Mucosa of stomach (tissue), 1 donor: ENCODE data around the gene TRAF4.
A peak's percentile ranks its signal among the peaks of the same experiment; 100 is the strongest.
"Not testable (repeated sequence)": the region's sequence is repeated elsewhere in the genome, so short reads cannot be mapped to it uniquely, and the experiment has no call there.

ENCODE experiments used
- H3K27me3 ChIP-seq: one replicate; pipeline ENCODE4 v1.7.0; 2013; ENCODE audit warnings: mild to moderate bottlenecking, low read length; ENCODE audit not compliant: control insufficient read depth, insufficient read depth
- H3K36me3 ChIP-seq: one replicate; pipeline ENCODE4 v1.7.0; 2013; ENCODE audit warnings: low read length; ENCODE audit not compliant: control insufficient read depth, insufficient read depth
- H3K4me1 ChIP-seq: one replicate; pipeline ENCODE4 v1.7.0; 2013; ENCODE audit warnings: mild to moderate bottlenecking, low read length; ENCODE audit not compliant: control insufficient read depth, insufficient read depth
- H3K4me3 ChIP-seq: one replicate; pipeline ENCODE4 v1.7.0; 2013; ENCODE audit warnings: low read length
- H3K9ac ChIP-seq: one replicate; pipeline ENCODE4 v1.7.0; 2013; ENCODE audit warnings: mild to moderate bottlenecking, low read length, moderate library complexity
- H3K9me3 ChIP-seq: one replicate; pipeline ENCODE4 v1.7.0; 2013; ENCODE audit warnings: mild to moderate bottlenecking, low read length, moderate library complexity; ENCODE audit not compliant: control insufficient read depth
- donor health status: Pancreatic carcinoma.

The TRAF4 gene

DNA sequence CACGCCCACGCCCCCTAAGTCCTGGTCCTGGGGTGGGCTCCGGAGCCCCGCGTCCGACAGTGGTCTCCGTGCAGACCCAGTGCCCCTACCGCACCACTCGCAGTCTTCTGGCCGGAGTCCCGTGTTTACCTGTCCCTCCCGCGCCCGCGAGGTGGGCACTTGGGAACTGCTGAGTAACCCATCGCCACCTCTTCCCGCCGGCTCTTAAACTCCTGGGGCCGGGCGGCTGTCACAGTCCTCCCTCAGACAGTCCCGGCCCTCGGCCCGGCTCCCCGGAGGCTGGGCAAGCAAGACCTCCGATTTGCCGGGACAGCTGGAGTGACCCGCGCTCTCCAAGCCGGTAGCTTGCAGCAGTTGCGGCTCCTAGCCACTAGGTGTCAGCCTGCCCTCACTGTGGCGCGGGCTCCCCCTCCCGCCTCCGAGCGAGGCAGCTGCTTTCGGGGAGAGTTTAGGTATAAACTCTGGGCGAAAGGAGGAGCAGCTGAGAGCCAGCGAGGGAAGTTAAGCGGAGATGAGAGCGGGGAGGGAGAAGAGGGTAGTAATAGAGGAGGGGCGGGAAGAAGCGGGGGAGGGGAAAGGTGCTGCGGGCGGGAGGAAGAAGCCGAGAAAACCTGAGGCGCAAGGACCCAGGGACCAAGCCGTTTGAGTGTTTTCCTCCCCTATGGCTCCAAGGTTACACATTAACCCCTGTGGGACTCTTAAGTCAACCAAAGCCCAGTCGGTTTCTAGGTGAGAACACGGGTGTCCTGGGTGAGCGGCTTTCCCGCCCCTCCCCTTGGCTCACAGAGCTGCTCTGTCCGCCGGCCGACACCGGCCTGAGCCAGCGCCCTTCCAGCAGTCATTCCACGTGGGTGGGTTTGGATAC, 17.0 kb upstream of the TRAF4 start:
- Histone ChIP-seq H3K36me3 (peaks cover 11% of the 10 kb centered on the region), H3K9me3 (no peaks in the 10 kb centered on the region), H3K9ac (peak overlapping the region; percentile 96), H3K27me3 (no peaks in the 10 kb centered on the region), H3K4me1 (peaks cover 56% of the 10 kb centered on the region), H3K4me3 (peak overlapping the region; percentile 51)

DNA sequence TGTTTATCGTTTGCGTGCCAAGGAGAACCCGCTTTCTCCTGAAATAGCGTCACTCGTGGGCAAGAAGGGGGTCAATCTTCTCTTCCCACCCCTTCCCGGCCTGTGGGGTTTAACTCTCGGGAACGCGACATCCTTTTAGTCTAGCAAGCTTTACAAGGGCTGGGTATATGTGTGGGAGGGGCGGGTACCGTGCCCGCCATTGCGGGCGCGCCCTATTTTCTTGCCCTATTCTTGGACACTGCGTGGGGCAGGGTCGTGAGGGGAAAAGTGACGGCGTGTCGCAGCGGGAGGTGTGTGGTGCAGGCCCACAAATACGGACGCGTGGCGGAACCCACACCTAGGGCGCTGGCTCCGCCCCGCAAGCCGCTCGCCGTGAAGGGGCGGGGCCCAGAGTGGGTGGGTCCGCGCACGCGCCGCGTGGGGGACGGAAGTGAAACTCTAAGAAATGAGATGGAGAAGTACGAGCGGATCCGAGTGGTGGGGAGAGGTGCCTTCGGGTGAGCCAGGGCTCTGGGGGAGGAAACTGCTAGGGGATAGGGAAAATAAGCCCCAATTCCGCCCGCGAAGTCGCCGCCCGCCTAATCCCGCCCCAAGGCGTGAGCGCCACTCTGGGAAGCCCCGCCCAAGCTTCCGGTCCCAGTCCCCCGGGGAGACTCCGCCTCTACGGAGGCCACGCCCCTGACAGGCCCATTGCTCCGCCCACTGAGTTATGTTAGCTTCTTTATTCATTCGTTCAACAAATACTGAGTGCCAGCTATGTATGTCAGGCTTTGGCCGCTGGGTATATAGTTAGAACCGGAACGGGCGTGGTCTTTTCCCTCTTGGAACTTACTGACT, 15.2 kb upstream of the TRAF4 start, which contains the start of gene NEK8:
Gene NEK8 (plus strand): TSS at position 425 of the 837 bp plus-strand sequence. CDS start 26 bp downstream, at position 451.
- Histone ChIP-seq H3K9ac (peak within 1 kb of the TSS; percentile 96), H3K4me3 (peak within 1 kb of the TSS; percentile 99), H3K9me3 (no peaks in the 10 kb centered on the region), H3K36me3 (no peaks in the 10 kb centered on the region), H3K4me1 (peaks cover 43% of the 10 kb centered on the region), H3K27me3 (no peaks in the 10 kb centered on the region)

DNA sequence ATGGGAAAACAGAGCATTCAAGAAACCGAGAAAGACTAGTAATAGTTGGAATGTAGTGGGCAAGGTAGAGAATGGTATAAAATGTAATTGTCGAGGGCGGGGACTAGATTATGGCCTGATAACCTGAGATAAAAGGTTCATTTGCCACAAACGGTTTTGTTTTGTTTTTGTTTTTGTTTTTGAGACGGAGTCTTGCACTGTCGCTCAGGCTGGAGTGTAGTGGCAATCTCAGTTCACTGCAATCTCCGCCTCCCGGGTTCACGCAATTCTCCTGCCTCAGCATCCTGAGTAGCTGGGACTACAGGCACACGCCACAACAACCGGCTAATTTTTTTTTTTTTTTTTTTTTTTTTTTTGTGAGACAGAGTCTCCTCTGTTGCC, 13.9 kb upstream of the TRAF4 start:
- Histone ChIP-seq H3K4me1 (peaks cover 36% of the 10 kb centered on the region), H3K9me3 (no peaks in the 10 kb centered on the region), H3K36me3 (no peaks in the 10 kb centered on the region), H3K27me3 (no peaks in the 10 kb centered on the region), H3K4me3 (no peak overlapping the region), H3K9ac (no peak overlapping the region)

DNA sequence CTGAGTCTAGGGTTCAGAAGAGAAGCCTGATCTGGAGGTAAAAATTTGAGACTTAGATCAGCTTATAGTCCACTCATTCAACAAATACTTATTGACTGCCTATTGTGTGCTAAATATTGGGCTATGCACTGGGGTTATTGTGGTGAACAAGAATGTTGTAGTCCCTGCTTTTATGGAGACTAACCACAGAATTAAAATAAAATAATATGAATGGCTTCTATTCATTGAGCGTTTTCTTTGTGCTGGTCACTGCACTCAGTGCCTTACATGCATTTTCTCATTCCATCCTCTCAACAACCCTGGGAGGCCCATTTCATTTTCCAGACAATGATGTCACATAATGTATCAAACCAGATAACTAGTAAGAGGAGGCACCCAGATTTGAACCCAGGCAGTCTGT, 10.5 kb upstream of the TRAF4 start:
- H3K9me3 ChIP-seq: no peaks in the 10 kb centered on the region
- H3K36me3 ChIP-seq: no peaks in the 10 kb centered on the region
- no peak overlapping the region for H3K4me3 ChIP-seq
- H3K9ac ChIP-seq: no peak overlapping the region
- peaks cover 30% of the 10 kb centered on the region for H3K4me1 ChIP-seq
- no peaks in the 10 kb centered on the region for H3K27me3 ChIP-seq

DNA sequence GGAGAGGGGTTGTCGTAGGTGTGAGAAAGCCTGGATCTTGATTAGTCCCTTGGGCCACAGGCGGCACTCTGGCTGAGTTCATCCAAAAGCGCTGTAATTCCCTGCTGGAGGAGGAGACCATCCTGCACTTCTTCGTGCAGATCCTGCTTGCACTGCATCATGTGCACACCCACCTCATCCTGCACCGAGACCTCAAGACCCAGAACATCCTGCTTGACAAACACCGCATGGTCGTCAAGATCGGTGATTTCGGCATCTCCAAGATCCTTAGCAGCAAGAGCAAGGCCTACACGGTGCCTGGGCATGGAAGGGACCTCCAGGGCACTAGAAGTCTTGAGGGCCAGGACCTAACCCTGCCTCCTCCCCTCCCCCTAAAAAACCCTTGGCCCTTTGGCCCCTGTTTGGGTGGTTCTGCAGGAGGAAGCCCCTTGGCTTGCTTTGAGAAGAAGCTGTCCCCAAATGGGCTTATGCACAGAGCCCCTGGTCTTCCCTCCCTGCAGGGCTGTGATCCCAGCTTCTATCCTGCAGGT, 9.0 kb upstream of the TRAF4 start:
- Histone ChIP-seq H3K27me3 (no peaks in the 10 kb centered on the region), H3K9me3 (no peaks in the 10 kb centered on the region), H3K36me3 (no peaks in the 10 kb centered on the region), H3K4me1 (peaks cover 23% of the 10 kb centered on the region), H3K4me3 (no peak overlapping the region), H3K9ac (no peak overlapping the region)

DNA sequence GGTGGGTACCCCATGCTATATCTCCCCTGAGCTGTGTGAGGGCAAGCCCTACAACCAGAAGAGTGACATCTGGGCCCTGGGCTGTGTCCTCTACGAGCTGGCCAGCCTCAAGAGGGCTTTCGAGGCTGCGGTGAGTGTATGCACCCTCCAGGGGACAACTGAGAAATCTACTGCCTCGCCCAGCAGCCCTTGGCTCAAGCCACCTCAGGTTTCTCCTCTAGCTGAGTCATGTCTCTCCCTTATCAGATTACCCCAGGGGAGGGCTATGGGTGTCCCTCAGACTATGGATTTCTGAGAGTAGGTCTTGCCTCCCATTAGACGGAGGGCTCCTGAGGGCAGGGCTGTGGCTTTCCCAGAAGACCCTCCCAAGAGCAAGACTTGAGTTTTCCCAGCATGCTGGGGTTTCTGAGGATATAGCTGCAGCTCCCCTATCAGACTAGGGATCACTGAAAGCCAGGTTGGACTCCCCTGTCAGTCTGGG, 8.5 kb upstream of the TRAF4 start:
- H3K9ac ChIP-seq: no peak overlapping the region
- no peaks in the 10 kb centered on the region for H3K36me3 ChIP-seq
- H3K9me3 ChIP-seq: no peaks in the 10 kb centered on the region
- H3K4me1 ChIP-seq: peaks cover 20% of the 10 kb centered on the region
- H3K27me3 ChIP-seq: no peaks in the 10 kb centered on the region
- no peak overlapping the region for H3K4me3 ChIP-seq

DNA sequence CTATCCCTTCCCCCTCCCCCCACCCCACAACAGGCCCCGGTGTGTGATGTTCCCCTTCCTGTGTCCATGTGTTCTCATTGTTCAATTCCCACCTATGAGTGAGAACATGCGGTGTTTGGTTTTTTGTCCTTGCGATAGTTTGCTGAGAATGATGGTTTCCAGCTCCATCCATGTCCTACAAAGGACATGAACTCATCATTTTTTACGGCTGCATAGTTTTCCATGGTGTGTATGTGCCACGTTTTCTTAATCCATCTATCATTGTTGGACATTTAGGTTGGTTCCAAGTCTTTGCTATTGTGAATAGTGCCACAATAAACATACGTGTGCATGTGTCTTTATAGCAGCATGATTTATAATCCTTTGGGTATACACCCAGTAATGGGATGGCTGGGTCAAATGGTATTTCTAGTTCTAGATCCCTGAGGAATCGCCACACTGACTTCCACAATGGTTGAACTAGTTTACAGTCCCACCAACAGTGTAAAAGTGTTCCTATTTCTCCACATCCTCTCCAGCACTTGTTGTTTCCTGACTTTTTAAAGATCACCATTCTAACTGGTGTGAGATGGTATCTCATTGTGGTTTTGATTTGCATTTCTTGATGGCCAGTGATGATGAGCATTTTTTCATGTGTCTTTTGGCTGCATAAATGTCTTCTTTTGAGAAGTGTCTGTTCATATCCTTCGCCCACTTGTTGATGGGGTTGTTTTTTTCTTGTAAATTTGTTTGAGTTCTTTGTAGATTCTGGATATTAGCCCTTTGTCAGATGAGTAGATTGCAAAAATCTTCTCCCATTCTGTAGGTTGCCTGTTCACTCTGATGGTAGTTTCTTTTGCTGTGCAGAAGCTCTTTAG, 7.7 kb upstream of the TRAF4 start:
- H3K36me3 ChIP-seq, H3K9me3 ChIP-seq, H3K27me3 ChIP-seq, H3K4me3 ChIP-seq, H3K9ac ChIP-seq: not testable (repeated sequence)
- H3K4me1 ChIP-seq: peaks cover 26% of the 10 kb centered on the region

DNA sequence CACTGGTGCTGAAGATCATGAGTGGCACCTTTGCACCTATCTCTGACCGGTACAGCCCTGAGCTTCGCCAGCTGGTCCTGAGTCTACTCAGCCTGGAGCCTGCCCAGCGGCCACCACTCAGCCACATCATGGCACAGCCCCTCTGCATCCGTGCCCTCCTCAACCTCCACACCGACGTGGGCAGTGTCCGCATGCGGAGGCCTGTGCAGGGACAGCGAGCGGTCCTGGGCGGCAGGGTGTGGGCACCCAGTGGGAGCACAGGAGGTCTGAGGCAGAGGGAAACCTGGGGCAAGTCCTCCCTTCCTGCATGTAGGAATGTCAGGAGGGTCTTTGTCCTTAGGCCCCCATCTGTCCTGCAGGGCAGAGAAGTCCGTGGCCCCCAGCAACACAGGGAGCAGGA, 6.5 kb upstream of the TRAF4 start:
- Histone ChIP-seq H3K9ac (no peak overlapping the region), H3K27me3 (no peaks in the 10 kb centered on the region), H3K4me1 (peaks cover 38% of the 10 kb centered on the region), H3K4me3 (no peak overlapping the region), H3K36me3 (no peaks in the 10 kb centered on the region), H3K9me3 (no peaks in the 10 kb centered on the region)

DNA sequence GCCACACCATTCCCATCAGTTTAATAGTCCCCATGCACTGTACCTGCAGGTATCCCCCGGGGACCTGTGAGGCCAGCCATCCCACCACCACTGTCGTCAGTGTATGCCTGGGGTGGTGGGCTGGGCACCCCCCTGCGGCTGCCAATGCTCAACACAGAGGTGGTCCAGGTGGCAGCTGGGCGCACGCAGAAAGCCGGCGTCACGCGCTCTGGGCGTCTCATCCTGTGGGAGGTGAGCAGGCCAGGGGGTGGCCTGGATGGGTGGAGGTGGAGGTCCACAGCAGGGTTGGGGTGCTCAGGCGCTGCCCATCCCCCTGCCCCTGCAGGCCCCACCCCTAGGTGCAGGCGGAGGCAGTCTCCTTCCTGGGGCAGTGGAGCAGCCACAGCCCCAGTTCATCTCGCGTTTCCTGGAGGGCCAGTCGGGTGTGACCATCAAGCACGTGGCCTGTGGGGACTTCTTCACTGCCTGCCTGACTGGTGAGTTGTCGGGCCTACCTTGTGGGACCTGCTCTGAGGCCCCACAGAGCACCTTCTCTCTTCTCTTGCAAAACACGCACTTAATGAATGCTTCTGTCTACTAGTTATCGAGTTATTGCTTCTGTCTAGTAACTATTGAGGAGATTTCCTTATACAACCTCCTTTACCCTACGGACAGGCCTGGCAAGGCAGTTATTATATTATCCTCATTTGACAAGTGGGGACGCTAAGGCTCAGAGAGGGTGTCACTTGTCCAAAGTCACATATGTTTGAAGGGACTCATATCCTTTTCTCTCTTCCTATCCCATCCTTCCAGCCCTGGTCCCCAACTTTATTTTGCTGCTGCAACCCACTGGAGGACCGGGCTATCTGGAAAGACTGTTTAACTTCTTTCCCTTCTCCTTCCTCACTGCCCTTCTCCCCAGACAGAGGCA, 5.8 kb upstream of the TRAF4 start:
- Histone ChIP-seq H3K9ac (no peak overlapping the region), H3K4me3 (no peak overlapping the region)

DNA sequence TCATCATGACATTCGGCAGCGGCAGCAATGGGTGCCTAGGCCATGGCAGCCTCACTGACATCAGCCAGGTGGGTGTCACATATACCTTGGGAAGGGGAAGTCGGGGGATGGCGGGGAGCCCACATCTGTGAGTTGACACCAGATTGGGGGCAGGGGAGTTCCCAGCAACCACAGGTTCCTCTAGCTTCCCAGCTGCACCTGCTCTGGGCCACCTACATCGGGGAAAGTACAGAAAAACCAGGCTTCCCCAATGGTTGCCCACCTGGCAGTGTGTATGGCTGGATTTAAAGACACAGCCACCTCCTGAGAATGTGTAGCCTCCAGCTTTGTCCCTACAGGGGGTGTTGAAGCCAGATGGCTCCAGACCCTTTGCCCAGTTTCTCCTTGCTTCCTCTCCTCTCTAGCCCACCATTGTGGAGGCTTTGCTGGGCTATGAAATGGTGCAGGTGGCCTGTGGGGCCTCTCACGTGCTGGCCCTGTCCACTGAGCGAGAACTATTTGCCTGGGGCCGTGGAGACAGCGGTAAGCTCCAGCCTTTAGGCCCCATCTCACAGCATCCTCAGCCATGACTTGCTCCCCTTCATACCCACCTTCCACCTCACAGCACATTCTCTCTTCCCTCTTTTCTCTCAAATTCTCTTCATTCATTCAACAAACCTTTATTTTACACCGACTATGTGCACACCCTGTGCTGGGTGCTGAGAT, 5.0 kb upstream of the TRAF4 start:
- Histone ChIP-seq H3K9ac (no peak overlapping the region), H3K27me3 (no peaks in the 10 kb centered on the region), H3K4me3 (no peak overlapping the region), H3K36me3 (no peaks in the 10 kb centered on the region), H3K4me1 (peaks cover 48% of the 10 kb centered on the region), H3K9me3 (no peaks in the 10 kb centered on the region)

More for the DNA sequence above, 5.8 kb upstream of the TRAF4 start:
- Histone ChIP-seq H3K9me3 (no peaks in the 10 kb centered on the region), H3K27me3 (no peaks in the 10 kb centered on the region), H3K36me3 (no peaks in the 10 kb centered on the region), H3K4me1 (peaks cover 45% of the 10 kb centered on the region)
